SK-N-MC (cell line): Measurements from ENCODE around the gene GJD3.

Experiments
- EZH2 ChIP-seq: fragments of 200-600 bp; sonication (generic); IDR thresholded peaks from one replicate; pipeline ENCODE4 v1.6.1; 2017; ENCODE audit warnings: antibody characterized with exemption
- FOXP2 ChIP-seq: optimal IDR thresholded peaks from 2 replicates; pipeline ENCODE3; 2011; ENCODE audit warnings: mild to moderate bottlenecking, moderate library complexity; ENCODE audit not compliant: insufficient read depth; ENCODE audit errors: extremely low read length, control extremely low read depth
- POLR2AphosphoS5 ChIP-seq: IDR thresholded peaks from 2 replicates; pipeline ENCODE4 v1.6.1; 2012; ENCODE audit warnings: mild to moderate bottlenecking, low read depth, low read length, borderline replicate concordance

DNA sequence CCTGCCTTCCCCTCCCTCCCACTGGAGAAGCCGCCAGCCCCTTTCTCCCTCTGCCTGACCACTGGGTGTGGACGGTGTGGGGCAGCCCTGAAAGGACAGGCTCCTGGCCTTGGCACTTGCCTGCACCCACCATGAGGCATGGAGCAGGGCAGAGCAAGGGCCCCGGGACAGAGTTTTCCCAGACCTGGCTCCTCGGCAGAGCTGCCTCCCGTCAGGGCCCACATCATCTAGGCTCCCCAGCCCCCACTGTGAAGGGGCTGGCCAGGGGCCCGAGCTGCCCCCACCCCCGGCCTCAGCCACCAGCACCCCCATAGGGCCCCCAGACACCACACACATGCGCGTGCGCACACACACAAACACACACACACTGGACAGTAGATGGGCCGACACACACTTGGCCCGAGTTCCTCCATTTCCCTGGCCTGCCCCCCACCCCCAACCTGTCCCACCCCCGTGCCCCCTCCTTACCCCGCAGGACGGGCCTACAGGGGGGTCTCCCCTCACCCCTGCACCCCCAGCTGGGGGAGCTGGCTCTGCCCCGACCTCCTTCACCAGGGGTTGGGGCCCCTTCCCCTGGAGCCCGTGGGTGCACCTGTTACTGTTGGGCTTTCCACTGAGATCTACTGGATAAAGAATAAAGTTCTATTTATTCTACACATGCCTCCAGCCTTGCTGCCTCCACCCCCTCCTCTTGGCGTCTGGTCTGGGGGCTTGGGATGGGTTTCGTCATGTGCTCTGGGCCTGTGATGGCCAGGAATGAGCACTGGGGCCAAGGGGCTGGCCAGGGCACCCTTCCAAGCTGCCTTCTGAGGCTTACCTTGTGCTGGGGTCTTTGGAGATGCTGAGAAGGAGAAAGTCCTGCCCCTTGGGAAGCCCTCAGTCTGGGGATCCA is 7.3 kb downstream of the GJD3 start:
- TF ChIP-seq POLR2AphosphoS5 (no peak), EZH2 (no peak), FOXP2 (no peak)
